Measurements from ENCODE around the gene HTR3D. TPM values are rescaled to one million over a fixed set of nuclear protein-coding genes. Genes with fewer than 3 reads are reported as not detected.

Gene HTR3D
- polyA plus RNA-seq, 1 donor (not counting 4 experiments of a cell fraction or from before 2014, with no cell fraction given) = not detected

GRCh38 chr3:184029443-184029842, 2.1 kb upstream of the HTR3D start:
- Histone ChIP-seq H3K36me3 (ENCODE audit: control insufficient read depth in 2 of 2, extremely low read depth in 1 of 2, insufficient read depth in 2 of 2, low read length in 2 of 2) (no peaks in the 10 kb centered on the region), H3K4me2 (ENCODE audit: control insufficient read depth, extremely low read depth, insufficient read depth, low read depth, low read length) (no peak overlapping the region), H3K9me1 (ENCODE audit: control insufficient read depth, extremely low read depth, insufficient read depth, low read length) (no peaks in the 10 kb centered on the region), H3K9ac (ENCODE audit: control insufficient read depth, extremely low read depth, insufficient read depth, low read length) (no peak overlapping the region), H3K9me3 (ENCODE audit: control insufficient read depth, low read depth, low read length) (no peaks in the 10 kb centered on the region), H2AFZ (ENCODE audit: control insufficient read depth, low read length) (no peak overlapping the region), H3K4me1 (ENCODE audit: control insufficient read depth, extremely low read depth, insufficient read depth, low read length) (no peaks in the 10 kb centered on the region), H3K27me3 (ENCODE audit: control insufficient read depth, extremely low read depth, insufficient read depth, low read length) (no peaks in the 10 kb centered on the region), H3K4me3 (ENCODE audit: control insufficient read depth in 2 of 3, extremely low read depth in 1 of 3, insufficient read depth in 2 of 3, low read depth in 1 of 3, low read length in 3 of 3) (no peak overlapping the region), H3K27ac (ENCODE audit: control insufficient read depth, insufficient read depth, low read length) (no peak overlapping the region), H3K79me2 (ENCODE audit: control insufficient read depth, insufficient read depth, low read length) (no peaks in the 10 kb centered on the region), H4K20me1 (ENCODE audit: control insufficient read depth, extremely low read depth, insufficient read depth, low read length) (no peaks in the 10 kb centered on the region)
- DNase-seq (ENCODE audit: low read depth, low spot score) (no peak), FAIRE-seq (no peak)
- dilution Hi-C loops (cut with MboI; ENCODE audit: extremely low pct_ligation_motif_present, low sequenced_read_pairs) = no loop called here
- no peak for TF ChIP-seq EZH2 (IDR thresholded peaks at IDR 0.05; ENCODE audit: low read length)
- no peak for TF ChIP-seq CTCF (optimal IDR thresholded peaks at IDR 0.05 in 1 of 3, IDR thresholded peaks at IDR 0.05 in 1 of 3, conservative IDR thresholded peaks at IDR 0.05 in 1 of 3; ENCODE audit: extremely low read depth in 1 of 3, insufficient read depth in 2 of 3, low read length in 3 of 3)

GRCh38 chr3:184030536-184030935, 1.0 kb upstream of the HTR3D start:
- no peak overlapping the region for H3K27ac ChIP-seq (ENCODE audit: control insufficient read depth, insufficient read depth, low read length)
- H3K27me3 ChIP-seq (ENCODE audit: control insufficient read depth, extremely low read depth, insufficient read depth, low read length) = no peaks in the 10 kb centered on the region
- FAIRE-seq = no peak
- no peak for DNase-seq (ENCODE audit: low read depth, low spot score)
- TF ChIP-seq CTCF (optimal IDR thresholded peaks at IDR 0.05 in 1 of 3, IDR thresholded peaks at IDR 0.05 in 1 of 3, conservative IDR thresholded peaks at IDR 0.05 in 1 of 3; ENCODE audit: extremely low read depth in 1 of 3, insufficient read depth in 2 of 3, low read length in 3 of 3) = no peak
- TF ChIP-seq EZH2 (IDR thresholded peaks at IDR 0.05; ENCODE audit: low read length) = no peak
- H3K4me3 ChIP-seq (ENCODE audit: control insufficient read depth in 2 of 3, extremely low read depth in 1 of 3, insufficient read depth in 2 of 3, low read depth in 1 of 3, low read length in 3 of 3) = no peak overlapping the region
- H3K4me1 ChIP-seq (ENCODE audit: control insufficient read depth, extremely low read depth, insufficient read depth, low read length) = no peaks in the 10 kb centered on the region
- no peaks in the 10 kb centered on the region for H3K79me2 ChIP-seq (ENCODE audit: control insufficient read depth, insufficient read depth, low read length)
- no peaks in the 10 kb centered on the region for H3K9me1 ChIP-seq (ENCODE audit: control insufficient read depth, extremely low read depth, insufficient read depth, low read length)
- no peaks in the 10 kb centered on the region for H3K36me3 ChIP-seq (ENCODE audit: control insufficient read depth in 2 of 2, extremely low read depth in 1 of 2, insufficient read depth in 2 of 2, low read length in 2 of 2)
- dilution Hi-C loops (cut with MboI; ENCODE audit: extremely low pct_ligation_motif_present, low sequenced_read_pairs) = no loop called here
- H3K9me3 ChIP-seq (ENCODE audit: control insufficient read depth, low read depth, low read length) = no peaks in the 10 kb centered on the region
- no peaks in the 10 kb centered on the region for H4K20me1 ChIP-seq (ENCODE audit: control insufficient read depth, extremely low read depth, insufficient read depth, low read length)
- no peak overlapping the region for H2AFZ ChIP-seq (ENCODE audit: control insufficient read depth, low read length)
- no peak overlapping the region for H3K4me2 ChIP-seq (ENCODE audit: control insufficient read depth, extremely low read depth, insufficient read depth, low read depth, low read length)
- no peak overlapping the region for H3K9ac ChIP-seq (ENCODE audit: control insufficient read depth, extremely low read depth, insufficient read depth, low read length)

All from keratinocyte (primary cell).